MCF 10A (cell line): ENCODE results near the gene ST3GAL5. TPM values are rescaled to one million over a fixed set of nuclear protein-coding genes. Genes with fewer than 3 reads are reported as not detected.

Source experiments
- BruUV-seq: library from RNA; stranded (reverse); fragments of 400-500 nt; replicated peaks from 2 replicates; lab custom pipeline; 2021; lab: Mats Ljungman, UMichigan
- CTCF ChIA-PET: fragments of 300-600 bp; sonication (Branson Sonifier 250); formaldehyde crosslinking; extraction: SDS; loops from one replicate; lab custom pipeline; 2021; ENCODE audit warnings: antibody characterized with exemption, inconsistent platforms; lab: Yijun Ruan, JAX
- POLR2A ChIA-PET: fragments of 300-600, 350-650 bp; sonication (Branson Sonifier 250); formaldehyde crosslinking; extraction: SDS; loops from one replicate; lab custom pipeline; 2020; ENCODE audit warnings: antibody characterized with exemption, inconsistent platforms; lab: Yijun Ruan, JAX
- DNase-seq: peaks from one replicate; pipeline ENCODE4 v3.0.0-alpha.2; 2018; ENCODE audit not compliant: unreplicated experiment
- H3K27ac Mint-ChIP-seq: one replicate; pipeline ENCODE4 v1.8.0; 2022; ENCODE audit warnings: mild to moderate bottlenecking, low read depth, mixed read lengths; ENCODE audit not compliant: unreplicated experiment
- H3K27me3 Mint-ChIP-seq: one replicate; pipeline ENCODE4 v1.8.0; 2022; ENCODE audit warnings: mixed read lengths; ENCODE audit not compliant: insufficient read depth, unreplicated experiment
- H3K36me3 Mint-ChIP-seq: one replicate; pipeline ENCODE4 v1.8.0; 2022; ENCODE audit warnings: mild to moderate bottlenecking, moderate library complexity, mixed read lengths; ENCODE audit not compliant: insufficient read depth, unreplicated experiment
- H3K4me1 Mint-ChIP-seq: one replicate; pipeline ENCODE4 v1.8.0; 2022; ENCODE audit warnings: mixed read lengths; ENCODE audit not compliant: insufficient read depth, unreplicated experiment
- H3K4me3 Mint-ChIP-seq: one replicate; pipeline ENCODE4 v1.8.0; 2022; ENCODE audit warnings: mild to moderate bottlenecking, moderate library complexity, mixed read lengths; ENCODE audit not compliant: unreplicated experiment
- H3K9me3 Mint-ChIP-seq: one replicate; pipeline ENCODE4 v1.8.0; 2022; ENCODE audit warnings: mixed read lengths; ENCODE audit not compliant: unreplicated experiment
- CTCF ChIP-seq: fragments of 200-600 bp; IDR thresholded peaks from one replicate; pipeline ENCODE4 v1.8.0; 2022; ENCODE audit warnings: antibody characterized with exemption, mild to moderate bottlenecking; ENCODE audit not compliant: unreplicated experiment
- intact Hi-C: fragments of 100-400 bp; cut with micrococcal nuclease; formaldehyde crosslinking; loops from 2 replicates; pipeline ENCODE4 v1.14.1; 2022
- total RNA-seq: library from RNA; stranded (reverse); gene quantifications from 2 replicates; pipeline ENCODE4 v1.2.3, GENCODE V29; 2022

The ST3GAL5 gene
- total RNA-seq, 1 experiment from 2014 or later: 2.3 TPM

- Mint-ChIP-seq H3K27ac (no peak overlapping the region), H3K27me3 (peaks cover 36% of the 10 kb centered on the region), H3K9me3 (no peaks in the 10 kb centered on the region), H3K4me3 (no peak overlapping the region), H3K4me1 (peaks cover 5% of the 10 kb centered on the region), H3K36me3 (no peaks in the 10 kb centered on the region)
- TF ChIP-seq CTCF: no peak
- ChIA-PET POLR2A (no interaction called here), CTCF (interaction anchor here (0.6 to 10.1 kb wide), 5 partner anchors 8 to 256 kb away, joined by 3 to 165 read pairs (median 8); no protein-coding TSS in a partner anchor)
- no TSS peak for BruUV-seq
- intact Hi-C loops: no loop called here
- DNase-seq: no peak
These were observed 66.0 kb downstream of the ST3GAL5 start for GRCh38 chr2:85822766-85823165.

DNA sequence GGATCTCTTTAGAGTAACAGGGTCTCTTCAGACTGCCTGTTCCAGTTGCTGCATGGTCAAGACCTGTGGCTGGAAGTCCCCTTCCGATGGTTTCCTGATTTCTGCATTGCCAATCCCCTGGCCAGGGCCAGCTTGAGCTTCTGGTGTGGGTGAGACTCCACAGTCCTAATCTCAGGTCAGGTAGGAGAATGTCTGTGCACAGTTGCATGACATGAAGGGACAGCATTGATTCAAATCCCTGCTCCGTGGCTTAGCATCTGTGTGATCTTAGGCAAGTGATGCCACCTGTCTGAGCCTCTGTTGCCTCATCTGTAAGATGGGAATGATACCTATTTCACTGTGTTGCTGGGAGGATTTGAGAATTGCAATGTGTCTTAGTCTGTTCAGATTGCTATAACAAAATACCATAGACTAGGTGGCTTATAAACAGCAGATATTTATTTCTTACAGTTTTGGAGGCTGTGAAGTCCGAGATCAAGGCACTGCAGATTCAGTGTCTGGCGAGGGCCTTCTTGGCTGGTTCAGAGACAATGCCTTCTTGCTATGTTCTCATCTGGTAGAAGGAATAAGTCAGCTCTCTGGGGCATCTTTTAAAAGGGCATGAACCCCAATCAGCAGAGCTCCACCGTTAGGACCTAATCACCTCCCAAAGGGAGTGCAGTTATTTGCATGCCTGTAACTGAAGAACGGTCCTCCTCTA is 68.8 kb downstream of the ST3GAL5 start:
- peaks cover 36% of the 10 kb centered on the region for H3K27me3 Mint-ChIP-seq
- H3K27ac Mint-ChIP-seq: no peak overlapping the region
- ChIA-PET CTCF (interaction anchor here (0.6 to 4.1 kb wide), 7 partner anchors 14 to 260 kb away, joined by 3 to 27 read pairs (median 4); no protein-coding TSS in a partner anchor), POLR2A (interaction anchor here (0.6 to 0.7 kb wide), 2 partner anchors 19 to 30 kb away, joined by 3 read pairs; no protein-coding TSS in a partner anchor)
- TF ChIP-seq CTCF: no peak
- H3K36me3 Mint-ChIP-seq: no peaks in the 10 kb centered on the region
- intact Hi-C loops: no loop called here
- DNase-seq: no peak
- H3K4me3 Mint-ChIP-seq: no peak overlapping the region
- no peaks in the 10 kb centered on the region for H3K4me1 Mint-ChIP-seq
- no TSS peak for BruUV-seq
- no peaks in the 10 kb centered on the region for H3K9me3 Mint-ChIP-seq

- BruUV-seq: no TSS peak
These were observed 73.8 kb downstream of the ST3GAL5 start for GRCh38 chr2:85814802-85815550.

More at GRCh38 chr2:85814802-85815550, 73.8 kb downstream of the ST3GAL5 start:
- no peak for TF ChIP-seq CTCF
- ChIA-PET CTCF (interaction anchor here (0.5 to 6.9 kb wide), 42 partner anchors 9 to 513 kb away, joined by 3 to 153 read pairs (median 7); partner anchors contain the start of genes ATOH8, POLR1A and PTCD3), POLR2A (interaction anchor here (0.8 to 1.8 kb wide), 6 partner anchors 45 to 188 kb away, joined by 3 to 10 read pairs (median 4); no protein-coding TSS in a partner anchor)
- intact Hi-C loops: loop anchor here (1.0 kb wide), 4 partner anchors 65 to 178 kb away; no protein-coding TSS in a partner anchor
- H3K4me3 Mint-ChIP-seq: no peak overlapping the region
- H3K36me3 Mint-ChIP-seq: no peaks in the 10 kb centered on the region
- H3K9me3 Mint-ChIP-seq: no peaks in the 10 kb centered on the region
- H3K27ac Mint-ChIP-seq: no peak overlapping the region
- no peak for DNase-seq
- peaks cover 6% of the 10 kb centered on the region for H3K27me3 Mint-ChIP-seq
- H3K4me1 Mint-ChIP-seq: peaks cover 5% of the 10 kb centered on the region
